ENCODE measurements around the gene C1orf53. TPM values are rescaled to one million over a fixed set of nuclear protein-coding genes. Genes with fewer than 3 reads are reported as not detected.

The C1orf53 gene
- total RNA-seq, 4 donors from 2014 or later = 0.83 to 5.4 TPM; not detected in 2

GRCh38 chr1:197884173-197884572 is 18.3 kb upstream of the C1orf53 start:
- no peaks in the 10 kb centered on the region for H3K36me3 ChIP-seq
- WGBS = 82% methylated on average over 2 of the region's 7 CpGs

GRCh38 chr1:197890936-197891335 is 11.5 kb upstream of the C1orf53 start:
- intact Hi-C loops (cut with DNase I) = no loop called here
- Histone ChIP-seq H3K4me1 (no peaks in the 10 kb centered on the region), H3K4me3 (no peak overlapping the region), H3K36me3 (no peaks in the 10 kb centered on the region), H3K27ac (replicated peaks in 1 of 4) (no peak overlapping the region), H3K27me3 (peaks cover 0 to 23% (median 0%) of the 10 kb centered on the region in 4 donors), H3K9me3 (no peaks in the 10 kb centered on the region)
- WGBS = 86% methylated on average over 2 of the region's 2 CpGs
- TF ChIP-seq CTCF (IDR thresholded peaks at IDR 0.05) (no peak), POLR2AphosphoS5 (IDR thresholded peaks at IDR 0.05) (no peak), EP300 (IDR thresholded peaks at IDR 0.05) (no peak)
- DNase-seq (ENCODE audit: extremely low spot score) = no peak

More at GRCh38 chr1:197884173-197884572, 18.3 kb upstream of the C1orf53 start:
- no peak overlapping the region for H3K4me3 ChIP-seq
- no peak overlapping the region for H3K27ac ChIP-seq (replicated peaks in 1 of 4)
- H3K27me3 ChIP-seq = peaks cover 0 to 16% (median 0%) of the 10 kb centered on the region in 4 donors
- H3K4me1 ChIP-seq = no peaks in the 10 kb centered on the region
- TF ChIP-seq CTCF (IDR thresholded peaks at IDR 0.05) (no peak), POLR2AphosphoS5 (IDR thresholded peaks at IDR 0.05) (no peak), POLR2A (IDR thresholded peaks at IDR 0.05; ENCODE audit: low read depth) (no peak), EP300 (IDR thresholded peaks at IDR 0.05) (no peak)
- no peak for DNase-seq (ENCODE audit: extremely low spot score)
- intact Hi-C loops (cut with DNase I) = no loop called here
- no peaks in the 10 kb centered on the region for H3K9me3 ChIP-seq

GRCh38 chr1:197892684-197893083 is 9.7 kb upstream of the C1orf53 start:
- intact Hi-C loops (cut with DNase I) = no loop called here
- no peak for TF ChIP-seq POLR2AphosphoS5 (IDR thresholded peaks at IDR 0.05)
- no peak overlapping the region for H3K27ac ChIP-seq (replicated peaks in 1 of 4)
- no peaks in the 10 kb centered on the region for H3K4me1 ChIP-seq
- no peaks in the 10 kb centered on the region for H3K36me3 ChIP-seq
- no peak overlapping the region for H3K4me3 ChIP-seq
- peaks cover 0 to 23% (median 0%) of the 10 kb centered on the region in 4 donors for H3K27me3 ChIP-seq
- DNase-seq (ENCODE audit: extremely low spot score) = no peak
- no peaks in the 10 kb centered on the region for H3K9me3 ChIP-seq

GRCh38 chr1:197896301-197896700 is 6.1 kb upstream of the C1orf53 start:
- no peaks in the 10 kb centered on the region for H3K36me3 ChIP-seq
- peaks cover 0 to 17% (median 0%) of the 10 kb centered on the region in 4 donors for H3K27me3 ChIP-seq
- no peaks in the 10 kb centered on the region for H3K9me3 ChIP-seq
- intact Hi-C loops (cut with DNase I) = no loop called here
- H3K27ac ChIP-seq (replicated peaks in 1 of 4) = no peak overlapping the region
- no peaks in the 10 kb centered on the region for H3K4me1 ChIP-seq
- no peak for DNase-seq (ENCODE audit: extremely low spot score)
- WGBS = 87% methylated on average over 2 of the region's 2 CpGs
- TF ChIP-seq CTCF (IDR thresholded peaks at IDR 0.05) = no peak
- no peak for TF ChIP-seq POLR2AphosphoS5 (IDR thresholded peaks at IDR 0.05)
- no peak for TF ChIP-seq POLR2A (IDR thresholded peaks at IDR 0.05; ENCODE audit: low read depth)
- TF ChIP-seq EP300 (IDR thresholded peaks at IDR 0.05) = no peak
- H3K4me3 ChIP-seq = no peak overlapping the region

- intact Hi-C loops (cut with DNase I) = no loop called here
- Histone ChIP-seq H3K4me1 (peaks cover 5 to 16% (median 10%) of the 10 kb centered on the region in 4 donors), H3K36me3 (no peaks in the 10 kb centered on the region), H3K9me3 (no peaks in the 10 kb centered on the region), H3K4me3 (no peak overlapping the region), H3K27ac (replicated peaks in 1 of 4) (no peak overlapping the region), H3K27me3 (peaks cover 0 to 7% (median 2%) of the 10 kb centered on the region in 4 donors)
- DNase-seq (ENCODE audit: extremely low spot score) = no peak
- no peak for TF ChIP-seq CTCF (IDR thresholded peaks at IDR 0.05)
- no peak for TF ChIP-seq EP300 (IDR thresholded peaks at IDR 0.05)
- TF ChIP-seq POLR2AphosphoS5 (IDR thresholded peaks at IDR 0.05) = no peak
- TF ChIP-seq POLR2A (IDR thresholded peaks at IDR 0.05; ENCODE audit: low read depth) = no peak
- WGBS = 94% methylated on average over 1 of the region's 1 CpG
These were observed 3.4 kb upstream of the C1orf53 start for GRCh38 chr1:197899037-197899436.
